HCT116 (cell line): ENCODE data around the gene SGCA. TPM values are rescaled to one million over a fixed set of nuclear protein-coding genes. Genes with fewer than 3 reads are reported as not detected.

ENCODE experiments used
- ATAC-seq: fragments of 200-7000 bp; cut with Tn5 transposase; 2 replicates; pipeline ENCODE4 v1.9.1; 2020; ENCODE audit warnings: mild to moderate bottlenecking, moderate library complexity
- BruUV-seq: library from RNA; stranded (reverse); fragments of 400-500 nt; replicated peaks from 2 replicates; lab custom pipeline; 2021; lab: Mats Ljungman, UMichigan
- CTCF ChIA-PET: fragments of 300-600 bp; sonication (Branson Sonifier 250); formaldehyde crosslinking; loops from one replicate; lab custom pipeline; 2021; ENCODE audit warnings: antibody characterized with exemption; lab: Charles Lee
- POLR2A ChIA-PET: fragments of 300-600, 350-600 bp; sonication (Branson Sonifier 250); formaldehyde crosslinking; loops from one replicate; lab custom pipeline; 2021; ENCODE audit warnings: antibody characterized with exemption; lab: Charles Lee
- RAD21 ChIA-PET, 2 experiments: fragments of 300-600 bp; sonication (Branson Sonifier 250); formaldehyde crosslinking; loops; one replicate each; lab custom pipeline; 2023; ENCODE audit warnings: low total read pairs in 2 of 2; ENCODE audit not compliant: uncharacterized antibody in 2 of 2, unreplicated experiment in 2 of 2, low non-redundant PET in 1 of 2; lab: Charles Lee
- DNase-seq: peaks from one replicate; pipeline ENCODE4 v3.0.0-alpha.2; 2010; ENCODE audit warnings: low read depth, low spot score
- H2AFZ ChIP-seq: fragments of 200-600 bp; shearing (Covaris generic), sonication (generic); 2 replicates; pipeline ENCODE4 v1.6.1; 2017; ENCODE audit warnings: low read depth, mixed run types, mixed read lengths, antibody characterized with exemption, low read length; ENCODE audit not compliant: poor library complexity, severe bottlenecking
- H3K27ac ChIP-seq: 2 replicates; pipeline ENCODE4 v1.5.1; 2012; ENCODE audit warnings: low read depth, low read length
- H3K27me3 ChIP-seq: fragments of 200-600 bp; sonication (generic); 2 replicates; pipeline ENCODE4 v1.6.1; 2016; ENCODE audit warnings: mixed run types, low read length, mixed read lengths; ENCODE audit not compliant: insufficient read depth
- H3K36me3 ChIP-seq, 2 experiments: fragments of 200-500 bp in 1 of 2; fragments of 200-600 bp in 1 of 2; sonication (Bioruptor generic) in 1 of 2; sonication (generic) in 1 of 2; 2 replicates each; pipeline versions ENCODE4 v1.5.1 to v1.6.1; 2014 to 2016; ENCODE audit warnings: low read length in 2 of 2, inconsistent platforms in 1 of 2, mixed read lengths in 1 of 2, mixed run types in 1 of 2; ENCODE audit not compliant: insufficient read depth in 2 of 2, control insufficient read depth in 1 of 2
- H3K4me1 ChIP-seq, 2 experiments: fragments of 200-600 bp in 1 of 2; sonication (generic) in 1 of 2; 2 replicates each; pipeline versions ENCODE4 v1.5.1 to v1.6.1; 2012 to 2017; ENCODE audit warnings: low read length in 2 of 2, inconsistent platforms in 1 of 2, mild to moderate bottlenecking in 1 of 2, mixed read lengths in 1 of 2, mixed run types in 1 of 2, moderate library complexity in 1 of 2; ENCODE audit not compliant: insufficient read depth in 2 of 2, control insufficient read depth in 1 of 2
- H3K4me2 ChIP-seq: fragments of 200-600 bp; sonication (generic); 2 replicates; pipeline ENCODE4 v1.6.1; 2017; ENCODE audit warnings: mixed run types, low read length, mixed read lengths
- H3K4me3 ChIP-seq, 2 experiments: fragments of 200-600 bp in 1 of 2; sonication (generic) in 1 of 2; replicated peaks in 1 of 2; 2 replicates each; pipeline ENCODE4 v1.5.1; 2011 to 2016; ENCODE audit warnings: low read length in 2 of 2, control low read depth in 1 of 2, low read depth in 1 of 2, mild to moderate bottlenecking in 1 of 2, mixed read lengths in 1 of 2, mixed run types in 1 of 2
- H3K79me2 ChIP-seq: fragments of 200-600 bp; sonication (generic); 2 replicates; pipeline ENCODE4 v1.6.1; 2017; ENCODE audit warnings: mild to moderate bottlenecking, mixed run types, low read length, moderate library complexity, mixed read lengths; ENCODE audit not compliant: insufficient read depth
- H3K9ac ChIP-seq: fragments of 200-600 bp; sonication (generic); 2 replicates; pipeline ENCODE4 v1.6.1; 2016; ENCODE audit warnings: low read length, mixed read lengths
- H3K9me2 ChIP-seq: fragments of 200-600 bp; sonication (generic), shearing (Covaris generic); 2 replicates; pipeline ENCODE4 v1.6.1; 2017; ENCODE audit warnings: mixed run types, mild to moderate bottlenecking, moderate library complexity; ENCODE audit not compliant: insufficient read depth
- H3K9me3 ChIP-seq, 2 experiments: fragments of 200-500 bp in 1 of 2; fragments of 200-600 bp in 1 of 2; sonication (Bioruptor generic) in 1 of 2; sonication (generic) in 1 of 2; 2 replicates each; pipeline ENCODE4 v1.6.1; 2014 to 2017; ENCODE audit warnings: low read length in 2 of 2, mixed read lengths in 2 of 2, inconsistent platforms in 1 of 2, low read depth in 1 of 2, mild to moderate bottlenecking in 1 of 2, mixed run types in 1 of 2, moderate library complexity in 1 of 2; ENCODE audit not compliant: control insufficient read depth in 1 of 2, insufficient read depth in 1 of 2
- H4K20me1 ChIP-seq: fragments of 200-600 bp; sonication (generic), shearing (Covaris generic); 2 replicates; pipeline ENCODE4 v1.6.1; 2017; ENCODE audit warnings: mixed run types, mild to moderate bottlenecking, moderate library complexity; ENCODE audit not compliant: insufficient read depth
- CBX3 ChIP-seq: IDR thresholded peaks from 2 replicates; pipeline ENCODE4 v1.6.1; 2012; ENCODE audit warnings: low read depth
- CEBPB ChIP-seq: IDR thresholded peaks from 2 replicates; pipeline ENCODE4 v1.6.1; 2012; ENCODE audit warnings: low read depth
- EGR1 ChIP-seq: IDR thresholded peaks from 2 replicates; pipeline ENCODE4 v1.6.1; 2012; ENCODE audit warnings: low read depth
- EZH2 ChIP-seq: fragments of 200-600 bp; sonication (generic); IDR thresholded peaks from 2 replicates; pipeline ENCODE4 v1.6.1; 2017; ENCODE audit warnings: antibody characterized with exemption, mixed run types
- FOSL1 ChIP-seq: IDR thresholded peaks from 2 replicates; pipeline ENCODE4 v1.6.1; 2012; ENCODE audit warnings: low read depth
- POLR2AphosphoS5 ChIP-seq: IDR thresholded peaks from 2 replicates; pipeline ENCODE4 v1.6.1; 2011; ENCODE audit warnings: mild to moderate bottlenecking, low read depth, low read length, moderate library complexity
- SIN3A ChIP-seq: IDR thresholded peaks from 2 replicates; pipeline ENCODE4 v1.6.1; 2012; ENCODE audit warnings: low read depth
- TCF7L2 ChIP-seq: IDR thresholded peaks from 2 replicates; pipeline ENCODE4 v1.7.0; 2011; ENCODE audit warnings: borderline replicate concordance, inconsistent platforms; ENCODE audit not compliant: insufficient read depth, insufficient read length; ENCODE audit errors: extremely low read depth
- ZNF274 ChIP-seq: fragments of 200-500 bp; sonication (Bioruptor generic); IDR thresholded peaks from 2 replicates; pipeline ENCODE4 v1.6.1; 2014; ENCODE audit warnings: mild to moderate bottlenecking, low read depth, low read length, inconsistent platforms
- intact Hi-C: fragments of 100-400 bp; cut with micrococcal nuclease; formaldehyde crosslinking; loops from 2 replicates; pipeline ENCODE4 v1.10.0; 2022
- total RNA-seq: library from RNA; stranded (reverse); gene quantifications from one replicate; pipeline ENCODE4 v1.2.1, GENCODE V29; 2021; ENCODE audit not compliant: unreplicated experiment
- TF ChIP-seq, protein P1 (sequence below): IDR thresholded peaks from 2 replicates; pipeline ENCODE4 v1.6.1; 2011; ENCODE audit warnings: mild to moderate bottlenecking, low read length, moderate library complexity; ENCODE audit not compliant: insufficient replicate concordance; ENCODE audit errors: extremely low read depth
- TF ChIP-seq, protein P2 (sequence below): IDR thresholded peaks from 2 replicates; pipeline ENCODE4 v1.6.1; 2012
- TF ChIP-seq, protein P3 (sequence below): IDR thresholded peaks from 2 replicates; pipeline ENCODE4 v1.6.1; 2012; ENCODE audit warnings: low read depth

The SGCA gene
- total RNA-seq, 1 experiment from 2014 or later = 0.37 TPM

GRCh38 chr17:50181591-50182560, 16.1 kb downstream of the SGCA start:
- Histone ChIP-seq H2AFZ (no peak overlapping the region), H4K20me1 (no peaks in the 10 kb centered on the region), H3K9ac (no peak overlapping the region), H3K4me2 (no peak overlapping the region), H3K27me3 (no peaks in the 10 kb centered on the region), H3K4me3 (no peak overlapping the region), H3K27ac (no peak overlapping the region), H3K4me1 (peaks cover 22 to 24% of the 10 kb centered on the region in 2 experiments), H3K36me3 (0 out of 4 replicates have a peak, but pooled peaks cover 0 to 6% of the 10 kb centered on the region in 2 experiments), H3K9me2 (no peaks in the 10 kb centered on the region), H3K79me2 (no peaks in the 10 kb centered on the region), H3K9me3 (no peaks in the 10 kb centered on the region)
- no peak for ATAC-seq
- RAD21 ChIA-PET = no interaction called here
- intact Hi-C loops = no loop called here
- no peak for DNase-seq
- POLR2A ChIA-PET = no interaction called here
- no peak for TF ChIP-seq SIN3A
- TF ChIP-seq, protein P1, sequence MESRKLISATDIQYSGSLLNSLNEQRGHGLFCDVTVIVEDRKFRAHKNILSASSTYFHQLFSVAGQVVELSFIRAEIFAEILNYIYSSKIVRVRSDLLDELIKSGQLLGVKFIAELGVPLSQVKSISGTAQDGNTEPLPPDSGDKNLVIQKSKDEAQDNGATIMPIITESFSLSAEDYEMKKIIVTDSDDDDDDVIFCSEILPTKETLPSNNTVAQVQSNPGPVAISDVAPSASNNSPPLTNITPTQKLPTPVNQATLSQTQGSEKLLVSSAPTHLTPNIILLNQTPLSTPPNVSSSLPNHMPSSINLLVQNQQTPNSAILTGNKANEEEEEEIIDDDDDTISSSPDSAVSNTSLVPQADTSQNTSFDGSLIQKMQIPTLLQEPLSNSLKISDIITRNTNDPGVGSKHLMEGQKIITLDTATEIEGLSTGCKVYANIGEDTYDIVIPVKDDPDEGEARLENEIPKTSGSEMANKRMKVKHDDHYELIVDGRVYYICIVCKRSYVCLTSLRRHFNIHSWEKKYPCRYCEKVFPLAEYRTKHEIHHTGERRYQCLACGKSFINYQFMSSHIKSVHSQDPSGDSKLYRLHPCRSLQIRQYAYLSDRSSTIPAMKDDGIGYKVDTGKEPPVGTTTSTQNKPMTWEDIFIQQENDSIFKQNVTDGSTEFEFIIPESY = no peak
- TF ChIP-seq, protein P2, sequence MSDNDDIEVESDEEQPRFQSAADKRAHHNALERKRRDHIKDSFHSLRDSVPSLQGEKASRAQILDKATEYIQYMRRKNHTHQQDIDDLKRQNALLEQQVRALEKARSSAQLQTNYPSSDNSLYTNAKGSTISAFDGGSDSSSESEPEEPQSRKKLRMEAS = no peak
- no peak for TF ChIP-seq FOSL1
- TF ChIP-seq TCF7L2 = no peak
- TF ChIP-seq EGR1 = no peak
- TF ChIP-seq, protein P3, sequence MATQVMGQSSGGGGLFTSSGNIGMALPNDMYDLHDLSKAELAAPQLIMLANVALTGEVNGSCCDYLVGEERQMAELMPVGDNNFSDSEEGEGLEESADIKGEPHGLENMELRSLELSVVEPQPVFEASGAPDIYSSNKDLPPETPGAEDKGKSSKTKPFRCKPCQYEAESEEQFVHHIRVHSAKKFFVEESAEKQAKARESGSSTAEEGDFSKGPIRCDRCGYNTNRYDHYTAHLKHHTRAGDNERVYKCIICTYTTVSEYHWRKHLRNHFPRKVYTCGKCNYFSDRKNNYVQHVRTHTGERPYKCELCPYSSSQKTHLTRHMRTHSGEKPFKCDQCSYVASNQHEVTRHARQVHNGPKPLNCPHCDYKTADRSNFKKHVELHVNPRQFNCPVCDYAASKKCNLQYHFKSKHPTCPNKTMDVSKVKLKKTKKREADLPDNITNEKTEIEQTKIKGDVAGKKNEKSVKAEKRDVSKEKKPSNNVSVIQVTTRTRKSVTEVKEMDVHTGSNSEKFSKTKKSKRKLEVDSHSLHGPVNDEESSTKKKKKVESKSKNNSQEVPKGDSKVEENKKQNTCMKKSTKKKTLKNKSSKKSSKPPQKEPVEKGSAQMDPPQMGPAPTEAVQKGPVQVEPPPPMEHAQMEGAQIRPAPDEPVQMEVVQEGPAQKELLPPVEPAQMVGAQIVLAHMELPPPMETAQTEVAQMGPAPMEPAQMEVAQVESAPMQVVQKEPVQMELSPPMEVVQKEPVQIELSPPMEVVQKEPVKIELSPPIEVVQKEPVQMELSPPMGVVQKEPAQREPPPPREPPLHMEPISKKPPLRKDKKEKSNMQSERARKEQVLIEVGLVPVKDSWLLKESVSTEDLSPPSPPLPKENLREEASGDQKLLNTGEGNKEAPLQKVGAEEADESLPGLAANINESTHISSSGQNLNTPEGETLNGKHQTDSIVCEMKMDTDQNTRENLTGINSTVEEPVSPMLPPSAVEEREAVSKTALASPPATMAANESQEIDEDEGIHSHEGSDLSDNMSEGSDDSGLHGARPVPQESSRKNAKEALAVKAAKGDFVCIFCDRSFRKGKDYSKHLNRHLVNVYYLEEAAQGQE = no peak
- TF ChIP-seq ZNF274 = no peak
- no peak for TF ChIP-seq CEBPB
- no peak for TF ChIP-seq POLR2AphosphoS5
- no peak for TF ChIP-seq EZH2
- no peak for TF ChIP-seq CBX3
- BruUV-seq = no TSS peak
- CTCF ChIA-PET = interaction anchor here (1.0 to 1.5 kb wide), 5 partner anchors 8 to 88 kb away, joined by 3 to 4 read pairs (median 3); no protein-coding TSS in a partner anchor
